GM12878 (cell line): ENCODE data around the gene TOX4. TPM values are rescaled to one million over a fixed set of nuclear protein-coding genes. Genes with fewer than 3 reads are reported as not detected.

Source experiments
- ATAC-seq: fragments of 200-7000 bp; cut with Tn5 transposase; 3 replicates; pipeline ENCODE4 v1.9.1; 2020; ENCODE audit warnings: mild to moderate bottlenecking, moderate library complexity
- BruUV-seq: library from RNA; stranded (reverse); fragments of 400-500 nt; replicated peaks from 2 replicates; lab custom pipeline; 2021; lab: Mats Ljungman, UMichigan
- CTCF ChIA-PET: fragments of 300-600 bp; sonication (Branson Sonifier 250); formaldehyde crosslinking; extraction: SDS; loops from one replicate; lab custom pipeline; 2021; ENCODE audit warnings: inconsistent platforms; lab: Yijun Ruan, JAX
- POLR2A ChIA-PET: fragments of 350-600 bp; formaldehyde crosslinking; extraction: SDS; loops from one replicate; lab custom pipeline; 2021; ENCODE audit warnings: inconsistent platforms; lab: Charles Lee
- RAD21 ChIA-PET: fragments of 300-600 bp; sonication (Branson Sonifier 250); formaldehyde crosslinking; loops from one replicate; lab custom pipeline; 2023; ENCODE audit warnings: antibody characterized with exemption; ENCODE audit not compliant: unreplicated experiment; lab: Charles Lee
- SMC1A ChIA-PET: fragments of 300-600 bp; sonication (Branson Sonifier 250); formaldehyde crosslinking; loops from one replicate; lab custom pipeline; 2023; ENCODE audit not compliant: unreplicated experiment, uncharacterized antibody; lab: Charles Lee
- DNase-seq: peaks from one replicate; pipeline ENCODE4 v3.0.0-alpha.2; 2011; ENCODE audit warnings: low read depth, low spot score
- FAIRE-seq: peaks from 3 replicates; lab custom pipeline; 2011; peaks lifted over from hg19 to GRCh38; lab: Jason Lieb, UNC
- H2AFZ ChIP-seq: 2 replicates; pipeline ENCODE4 v1.6.0; 2011; ENCODE audit warnings: low read depth, low read length, control low read depth; ENCODE audit not compliant: control insufficient read depth
- H3K27ac ChIP-seq: 2 replicates; pipeline ENCODE4 v1.5.1; 2011; ENCODE audit warnings: control low read depth; ENCODE audit not compliant: control insufficient read depth, insufficient read depth
- H3K27me3 ChIP-seq, 2 experiments: replicated peaks in 1 of 2; 2 replicates each; pipeline versions ENCODE4 v1.6.0 to v1.6.1; 2011; ENCODE audit warnings: low read length in 1 of 2; ENCODE audit not compliant: control insufficient read depth in 2 of 2, insufficient read depth in 2 of 2
- H3K36me3 ChIP-seq, 2 experiments: 2 replicates each; pipeline ENCODE4 v1.5.1; 2011; ENCODE audit warnings: low read length in 1 of 2; ENCODE audit not compliant: control insufficient read depth in 2 of 2, insufficient read depth in 2 of 2
- H3K4me1 ChIP-seq: 2 replicates; pipeline ENCODE4 v1.6.1; 2011; ENCODE audit warnings: mild to moderate bottlenecking, low read length, moderate library complexity, mixed read lengths; ENCODE audit not compliant: control insufficient read depth, insufficient read depth
- H3K4me2 ChIP-seq: 2 replicates; pipeline ENCODE4 v1.6.0; 2011; ENCODE audit warnings: control low read depth; ENCODE audit not compliant: control insufficient read depth, insufficient read depth
- H3K4me3 ChIP-seq: fragments of 200-600 bp; sonication (generic); 2 replicates; pipeline ENCODE4 v1.5.1; 2016
- H3K79me2 ChIP-seq: 2 replicates; pipeline ENCODE4 v1.6.0; 2011; ENCODE audit warnings: low read length; ENCODE audit not compliant: control insufficient read depth, insufficient read depth
- H3K9ac ChIP-seq: 2 replicates; pipeline ENCODE4 v1.8.0; 2011; ENCODE audit warnings: low read length, control low read depth, mixed read lengths; ENCODE audit not compliant: control insufficient read depth, insufficient read depth
- H3K9me3 ChIP-seq: replicated peaks from 3 replicates; pipeline ENCODE4 v1.5.1; 2011; ENCODE audit warnings: mild to moderate bottlenecking, low read length; ENCODE audit not compliant: control insufficient read depth, insufficient read depth
- H4K20me1 ChIP-seq: 2 replicates; pipeline ENCODE4 v1.6.0; 2011; ENCODE audit not compliant: control insufficient read depth, insufficient read depth
- BACH1 ChIP-seq: fragments of 450-650 bp; IDR thresholded peaks from 2 replicates; pipeline ENCODE4 v1.6.1; 2017; ENCODE audit warnings: mild to moderate bottlenecking, borderline replicate concordance
- BCL11A ChIP-seq: IDR thresholded peaks from 2 replicates; pipeline ENCODE4 v1.6.1; 2011; ENCODE audit warnings: low read depth, low read length
- POLR2AphosphoS5 ChIP-seq: IDR thresholded peaks from 2 replicates; pipeline ENCODE4 v1.6.1; 2011; ENCODE audit warnings: mild to moderate bottlenecking, low read length, inconsistent platforms
- PRDM15 ChIP-seq: fragments of 450-650 bp; formaldehyde crosslinking; IDR thresholded peaks from 2 replicates; pipeline ENCODE4 v1.4.0; 2020; ENCODE audit warnings: mild to moderate bottlenecking, moderate library complexity
- RELA ChIP-seq: fragments of 450-650 bp; IDR thresholded peaks from 2 replicates; pipeline ENCODE4 v1.8.0; 2014; ENCODE audit warnings: borderline replicate concordance; ENCODE audit not compliant: partially characterized antibody
- SUZ12 ChIP-seq: fragments of 200-600 bp; sonication (generic); IDR thresholded peaks from one replicate; pipeline ENCODE4 v1.6.1; 2018; ENCODE audit warnings: antibody characterized with exemption, mild to moderate bottlenecking; ENCODE audit not compliant: unreplicated experiment
- TAF1 ChIP-seq: IDR thresholded peaks from 2 replicates; pipeline ENCODE4 v1.6.1; 2011; ENCODE audit warnings: mild to moderate bottlenecking, low read depth, low read length, borderline replicate concordance
- ZNF24 ChIP-seq: fragments of 450-650 bp; IDR thresholded peaks from 2 replicates; pipeline ENCODE4 v1.6.1; 2017; ENCODE audit warnings: antibody characterized with exemption, mild to moderate bottlenecking
- ZNF274 ChIP-seq: IDR thresholded peaks from one replicate; pipeline ENCODE4 v1.8.0; 2011; ENCODE audit not compliant: insufficient read length, insufficient read depth
- WGBS: methylation state at CpG from one replicate; pipeline ENCODE4 v1.1.6; 2016; ENCODE audit warnings: low lambda C conversion rate; ENCODE audit not compliant: insufficient replicate concordance, insufficient coverage; ENCODE audit errors: missing lambda C conversion rate; 5-methylcytosine and 5-hydroxymethylcytosine counted together
- in situ Hi-C: fragments of 300-500 bp; cut with MboI; formaldehyde crosslinking; loops from 9 replicates; pipeline ENCODE4 v1.14.3; 2018; ENCODE audit warnings: mixed read lengths
- intact Hi-C: fragments of 100-400 bp; cut with micrococcal nuclease; formaldehyde crosslinking; loops from one replicate; pipeline ENCODE4 v1.14.2; 2022; ENCODE audit not compliant: unreplicated experiment
- polyA plus RNA-seq, 11 experiments: library from polyadenylated mRNA; depleted of rRNA in 4 of 11; unstranded in 6 of 11; stranded (reverse) in 5 of 11; fragments of >200 nt; fragmentation: Nextera tagmentation in 4 of 11; fragmentation: Illumina TruSeq in 1 of 11; extraction: Ambion mirVana in 4 of 11; extraction: Trizol in 1 of 11; gene quantifications; 1 replicate in 1 of 11; 2 replicates in 10 of 11; pipeline versions ENCODE4 v1.2.1 to v1.2.3, GENCODE V29; 2011 to 2016; ENCODE audit warnings: inconsistent platforms in 2 of 11, missing spikeins in 2 of 11, low read depth in 1 of 11
- total RNA-seq, 4 experiments: library from RNA; depleted of rRNA in 3 of 4; stranded (reverse); fragments of >200 nt in 3 of 4; fragmentation: Illumina TruSeq in 1 of 4; extraction: Trizol in 1 of 4; gene quantifications; 2 replicates each; pipeline versions ENCODE4 v1.2.1 to v1.2.3, GENCODE V29; 2013 to 2021
- TF ChIP-seq, protein P1 (sequence below): fragments of 450-650 bp; IDR thresholded peaks from 2 replicates; pipeline ENCODE4 v1.6.1; 2017; ENCODE audit warnings: antibody characterized with exemption, mild to moderate bottlenecking, moderate library complexity
- TF ChIP-seq, protein P2 (sequence below): IDR thresholded peaks from 2 replicates; pipeline ENCODE4 v1.6.1; 2011; ENCODE audit warnings: low read depth, mild to moderate bottlenecking, low read length, moderate library complexity, borderline replicate concordance; ENCODE audit errors: extremely low read depth
- TF ChIP-seq, protein P3 (sequence below): fragments of 450-650 bp; IDR thresholded peaks from 2 replicates; pipeline ENCODE4 v1.6.1; 2014; ENCODE audit warnings: mild to moderate bottlenecking

Gene TOX4
- total and polyA plus RNA-seq, 10 of the 15 experiments (the other 5 are each of a cell fraction or from before 2014, with no cell fraction given), result 18.4 to 113 (median 55.2) TPM

DNA sequence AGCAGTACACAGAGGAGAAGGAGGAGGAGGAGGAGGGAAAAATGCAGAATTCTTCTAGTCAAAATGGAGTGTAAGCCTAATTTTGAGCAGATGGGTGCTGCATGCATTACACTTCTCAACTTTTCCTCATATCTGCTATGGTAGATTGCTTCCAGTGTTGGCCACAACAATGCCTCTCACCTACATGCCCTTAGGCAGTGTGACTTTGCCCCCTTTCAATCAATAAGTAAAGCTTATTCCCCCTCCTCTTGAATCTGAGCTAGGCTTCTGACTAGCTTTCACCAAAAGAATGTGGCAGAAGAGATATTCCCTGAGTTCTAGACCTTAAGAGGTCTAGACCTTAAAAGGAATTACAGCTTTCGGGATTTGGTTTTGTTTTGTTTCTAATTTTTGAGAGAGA is 37.3 kb downstream of the TOX4 start:
- intact Hi-C loops, result no loop called here
- POLR2A ChIA-PET, result interaction anchor here (2.1 kb wide), 1 partner anchor 12 kb away, joined by 10 read pairs; the partner anchor contains the start of gene SALL2
- H3K36me3 ChIP-seq, result no peaks in the 10 kb centered on the region
- in situ Hi-C loops, result no loop called here
- no peak for ATAC-seq
- no peak for DNase-seq
- H3K9ac ChIP-seq, result no peak overlapping the region
- no peak overlapping the region for H3K4me3 ChIP-seq
- no peak overlapping the region for H3K27ac ChIP-seq
- H3K9me3 ChIP-seq, result no peaks in the 10 kb centered on the region
- BruUV-seq, result no TSS peak
- H3K4me1 ChIP-seq, result no peaks in the 10 kb centered on the region; the same call in 1 of the 2 replicates
- H3K79me2 ChIP-seq, result peaks cover 18% of the 10 kb centered on the region
- H4K20me1 ChIP-seq, result no peaks in the 10 kb centered on the region
- no peak overlapping the region for H2AFZ ChIP-seq
- no peak for TF ChIP-seq TAF1
- TF ChIP-seq, protein P1, sequence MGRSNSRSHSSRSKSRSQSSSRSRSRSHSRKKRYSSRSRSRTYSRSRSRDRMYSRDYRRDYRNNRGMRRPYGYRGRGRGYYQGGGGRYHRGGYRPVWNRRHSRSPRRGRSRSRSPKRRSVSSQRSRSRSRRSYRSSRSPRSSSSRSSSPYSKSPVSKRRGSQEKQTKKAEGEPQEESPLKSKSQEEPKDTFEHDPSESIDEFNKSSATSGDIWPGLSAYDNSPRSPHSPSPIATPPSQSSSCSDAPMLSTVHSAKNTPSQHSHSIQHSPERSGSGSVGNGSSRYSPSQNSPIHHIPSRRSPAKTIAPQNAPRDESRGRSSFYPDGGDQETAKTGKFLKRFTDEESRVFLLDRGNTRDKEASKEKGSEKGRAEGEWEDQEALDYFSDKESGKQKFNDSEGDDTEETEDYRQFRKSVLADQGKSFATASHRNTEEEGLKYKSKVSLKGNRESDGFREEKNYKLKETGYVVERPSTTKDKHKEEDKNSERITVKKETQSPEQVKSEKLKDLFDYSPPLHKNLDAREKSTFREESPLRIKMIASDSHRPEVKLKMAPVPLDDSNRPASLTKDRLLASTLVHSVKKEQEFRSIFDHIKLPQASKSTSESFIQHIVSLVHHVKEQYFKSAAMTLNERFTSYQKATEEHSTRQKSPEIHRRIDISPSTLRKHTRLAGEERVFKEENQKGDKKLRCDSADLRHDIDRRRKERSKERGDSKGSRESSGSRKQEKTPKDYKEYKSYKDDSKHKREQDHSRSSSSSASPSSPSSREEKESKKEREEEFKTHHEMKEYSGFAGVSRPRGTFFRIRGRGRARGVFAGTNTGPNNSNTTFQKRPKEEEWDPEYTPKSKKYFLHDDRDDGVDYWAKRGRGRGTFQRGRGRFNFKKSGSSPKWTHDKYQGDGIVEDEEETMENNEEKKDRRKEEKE, result no peak
- TF ChIP-seq, protein P2, sequence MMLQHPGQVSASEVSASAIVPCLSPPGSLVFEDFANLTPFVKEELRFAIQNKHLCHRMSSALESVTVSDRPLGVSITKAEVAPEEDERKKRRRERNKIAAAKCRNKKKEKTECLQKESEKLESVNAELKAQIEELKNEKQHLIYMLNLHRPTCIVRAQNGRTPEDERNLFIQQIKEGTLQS, result no peak
- TF ChIP-seq POLR2AphosphoS5, result no peak
- TF ChIP-seq BACH1, result no peak
- TF ChIP-seq BCL11A, result no peak
- TF ChIP-seq ZNF274, result no peak
- TF ChIP-seq, protein P3, sequence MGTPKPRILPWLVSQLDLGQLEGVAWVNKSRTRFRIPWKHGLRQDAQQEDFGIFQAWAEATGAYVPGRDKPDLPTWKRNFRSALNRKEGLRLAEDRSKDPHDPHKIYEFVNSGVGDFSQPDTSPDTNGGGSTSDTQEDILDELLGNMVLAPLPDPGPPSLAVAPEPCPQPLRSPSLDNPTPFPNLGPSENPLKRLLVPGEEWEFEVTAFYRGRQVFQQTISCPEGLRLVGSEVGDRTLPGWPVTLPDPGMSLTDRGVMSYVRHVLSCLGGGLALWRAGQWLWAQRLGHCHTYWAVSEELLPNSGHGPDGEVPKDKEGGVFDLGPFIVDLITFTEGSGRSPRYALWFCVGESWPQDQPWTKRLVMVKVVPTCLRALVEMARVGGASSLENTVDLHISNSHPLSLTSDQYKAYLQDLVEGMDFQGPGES, result no peak
- no peak for TF ChIP-seq ZNF24
- TF ChIP-seq PRDM15 (CRISPR knock-in tag), result no peak
- TF ChIP-seq RELA, result no peak
- no peak for TF ChIP-seq SUZ12
- no peaks in the 10 kb centered on the region for H3K27me3 ChIP-seq
- CTCF ChIA-PET, result interaction anchor here (2.0 to 8.0 kb wide), 2 partner anchors 14 to 42 kb away, joined by 9 to 80 read pairs; no protein-coding TSS in a partner anchor
- WGBS, result 80% methylated on average over 1 of the region's 1 CpG
- H3K4me2 ChIP-seq, result no peak overlapping the region
- RAD21 ChIA-PET, result interaction anchor here (0.7 kb wide), 1 partner anchor 16 kb away, joined by 4 read pairs; no protein-coding TSS in a partner anchor
- FAIRE-seq, result no peak
- SMC1A ChIA-PET, result interaction anchor here (0.9 to 8.8 kb wide), 4 partner anchors 13 to 27 kb away, joined by 3 to 48 read pairs (median 24); partner anchors contain the start of gene SALL2
